GM12872 (cell line): ENCODE results near the gene NDRG4.

ENCODE experiments used
- TF ChIP-seq, protein P1 (sequence below): IDR thresholded peaks from 3 replicates; pipeline ENCODE4 v1.5.1; 2011; ENCODE audit warnings: low read depth, mild to moderate bottlenecking, low read length, moderate library complexity; ENCODE audit not compliant: insufficient read depth

The NDRG4 gene

GRCh38 chr16:58548378-58548777 is 48.4 kb downstream of the NDRG4 start:
- TF ChIP-seq, protein P1, sequence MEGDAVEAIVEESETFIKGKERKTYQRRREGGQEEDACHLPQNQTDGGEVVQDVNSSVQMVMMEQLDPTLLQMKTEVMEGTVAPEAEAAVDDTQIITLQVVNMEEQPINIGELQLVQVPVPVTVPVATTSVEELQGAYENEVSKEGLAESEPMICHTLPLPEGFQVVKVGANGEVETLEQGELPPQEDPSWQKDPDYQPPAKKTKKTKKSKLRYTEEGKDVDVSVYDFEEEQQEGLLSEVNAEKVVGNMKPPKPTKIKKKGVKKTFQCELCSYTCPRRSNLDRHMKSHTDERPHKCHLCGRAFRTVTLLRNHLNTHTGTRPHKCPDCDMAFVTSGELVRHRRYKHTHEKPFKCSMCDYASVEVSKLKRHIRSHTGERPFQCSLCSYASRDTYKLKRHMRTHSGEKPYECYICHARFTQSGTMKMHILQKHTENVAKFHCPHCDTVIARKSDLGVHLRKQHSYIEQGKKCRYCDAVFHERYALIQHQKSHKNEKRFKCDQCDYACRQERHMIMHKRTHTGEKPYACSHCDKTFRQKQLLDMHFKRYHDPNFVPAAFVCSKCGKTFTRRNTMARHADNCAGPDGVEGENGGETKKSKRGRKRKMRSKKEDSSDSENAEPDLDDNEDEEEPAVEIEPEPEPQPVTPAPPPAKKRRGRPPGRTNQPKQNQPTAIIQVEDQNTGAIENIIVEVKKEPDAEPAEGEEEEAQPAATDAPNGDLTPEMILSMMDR: no peak

DNA sequence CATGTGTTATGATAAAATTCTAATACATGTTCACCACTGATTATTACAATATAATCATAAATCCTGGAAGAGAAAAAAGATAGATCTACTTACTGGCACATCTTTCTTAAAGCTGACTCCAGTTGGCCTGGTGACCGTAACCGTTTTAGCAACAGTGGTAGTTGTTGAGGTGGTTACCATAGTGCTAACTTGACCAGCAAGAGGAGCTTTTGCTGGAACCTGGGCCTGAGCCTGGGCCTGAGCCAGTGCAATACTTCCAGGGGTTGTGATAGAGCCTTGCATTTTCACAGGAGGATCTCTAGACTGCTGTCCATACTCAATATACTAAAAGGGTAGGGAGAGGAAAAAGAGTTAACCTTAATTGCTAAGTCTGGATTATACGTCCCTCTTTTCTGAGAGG is 51.6 kb downstream of the NDRG4 start:
- TF ChIP-seq, protein P1: no peak

GRCh38 chr16:58556678-58557077 is 56.7 kb downstream of the NDRG4 start:
- TF ChIP-seq, protein P1: no peak
